Mesenchymal stem cell (in vitro differentiated cells and primary cell): Measurements from ENCODE around the gene LRR1.
"Not testable (repeated sequence)": the region's sequence is repeated elsewhere in the genome, so short reads cannot be mapped to it uniquely, and the experiment has no call there.

Experiments
- DNase-seq: peaks from one replicate; pipeline ENCODE4 v3.0.0-alpha.2; 2013
- H2AFZ ChIP-seq: one replicate; pipeline ENCODE4 v1.6.1; 2013; ENCODE audit warnings: low read depth, mild to moderate bottlenecking, control low read depth, inconsistent platforms, low read length, moderate library complexity
- H2AK5ac ChIP-seq: 2 replicates; pipeline ENCODE4 v1.6.1; 2013; ENCODE audit warnings: low read length, moderate library complexity, mild to moderate bottlenecking, inconsistent platforms; ENCODE audit not compliant: severe bottlenecking
- H2BK120ac ChIP-seq: one replicate; pipeline ENCODE4 v1.6.1; 2013; ENCODE audit warnings: low read depth, mild to moderate bottlenecking, inconsistent platforms, low read length, moderate library complexity
- H2BK12ac ChIP-seq, 2 experiments: one replicate each; pipeline ENCODE4 v1.6.1; 2013; ENCODE audit warnings: inconsistent platforms in 2 of 2, low read length in 2 of 2, mild to moderate bottlenecking in 2 of 2, moderate library complexity in 2 of 2, control low read depth in 1 of 2
- H2BK15ac ChIP-seq: one replicate; pipeline ENCODE4 v1.6.1; 2013; ENCODE audit warnings: mild to moderate bottlenecking, low read depth, inconsistent platforms; ENCODE audit not compliant: poor library complexity, severe bottlenecking
- H2BK5ac ChIP-seq: 2 replicates; pipeline ENCODE4 v1.6.1; 2013; ENCODE audit warnings: low read depth, mild to moderate bottlenecking, low read length, control low read depth, inconsistent platforms; ENCODE audit not compliant: poor library complexity, severe bottlenecking
- H3K14ac ChIP-seq, 2 experiments: one replicate each; pipeline ENCODE4 v1.6.1; 2013; ENCODE audit warnings: inconsistent platforms in 2 of 2, low read length in 2 of 2, control low read depth in 1 of 2, mild to moderate bottlenecking in 1 of 2, moderate library complexity in 1 of 2
- H3K18ac ChIP-seq, 2 experiments: one replicate each; pipeline ENCODE4 v1.6.1; 2013; ENCODE audit warnings: inconsistent platforms in 2 of 2, low read length in 2 of 2, control low read depth in 1 of 2, low read depth in 1 of 2, mild to moderate bottlenecking in 1 of 2
- H3K23ac ChIP-seq, 2 experiments: one replicate each; pipeline ENCODE4 v1.6.1; 2013; ENCODE audit warnings: inconsistent platforms in 2 of 2, low read length in 2 of 2, mild to moderate bottlenecking in 2 of 2, moderate library complexity in 2 of 2, control low read depth in 1 of 2
- H3K27ac ChIP-seq: 2 replicates; pipeline ENCODE4 v1.5.1; 2013; ENCODE audit warnings: mild to moderate bottlenecking, moderate library complexity, low read length, control low read depth, inconsistent platforms; ENCODE audit not compliant: poor library complexity, severe bottlenecking
- H3K27me3 ChIP-seq, 2 experiments: 2 replicates each; pipeline versions ENCODE4 v1.6.1 to v1.7.0; 2013; ENCODE audit warnings: low read length in 2 of 2, mild to moderate bottlenecking in 2 of 2, moderate library complexity in 2 of 2, control low read depth in 1 of 2, inconsistent platforms in 1 of 2; ENCODE audit not compliant: control insufficient read depth in 1 of 2, insufficient read depth in 1 of 2
- H3K36me3 ChIP-seq, 2 experiments: 2 replicates each; pipeline versions ENCODE4 v1.6.1 to v1.7.0; 2013; ENCODE audit warnings: low read length in 2 of 2, control low read depth in 1 of 2, inconsistent platforms in 1 of 2, low read depth in 1 of 2, mild to moderate bottlenecking in 1 of 2; ENCODE audit not compliant: insufficient read depth in 2 of 2, control insufficient read depth in 1 of 2
- H3K4ac ChIP-seq, 2 experiments: one replicate each; pipeline ENCODE4 v1.6.1; 2013; ENCODE audit warnings: inconsistent platforms in 2 of 2, low read length in 2 of 2, mild to moderate bottlenecking in 2 of 2, moderate library complexity in 2 of 2, control low read depth in 1 of 2, low read depth in 1 of 2
- H3K4me1 ChIP-seq: 2 replicates; pipeline ENCODE4 v1.6.1; 2013; ENCODE audit warnings: low read depth, low read length, control low read depth; ENCODE audit not compliant: control insufficient read depth, insufficient read depth
- H3K4me2 ChIP-seq: 2 replicates; pipeline ENCODE4 v1.6.1; 2013; ENCODE audit warnings: low read length, mild to moderate bottlenecking, inconsistent platforms; ENCODE audit not compliant: poor library complexity, severe bottlenecking
- H3K4me3 ChIP-seq, 2 experiments: 2 replicates each; pipeline versions ENCODE4 v1.5.1 to v1.7.0; 2013; ENCODE audit warnings: low read length in 2 of 2, mild to moderate bottlenecking in 2 of 2, control low read depth in 1 of 2, low read depth in 1 of 2; ENCODE audit not compliant: insufficient read depth in 1 of 2
- H3K79me1 ChIP-seq: replicated peaks from 2 replicates; pipeline ENCODE4 v1.6.1; 2013; ENCODE audit warnings: mild to moderate bottlenecking, control low read depth, low read length, inconsistent platforms; ENCODE audit not compliant: poor library complexity, severe bottlenecking
- H3K9ac ChIP-seq: 2 replicates; pipeline ENCODE4 v1.7.0; 2013; ENCODE audit warnings: mild to moderate bottlenecking, low read length, moderate library complexity
- H3K9me3 ChIP-seq: 2 replicates; pipeline ENCODE4 v1.7.0; 2013; ENCODE audit warnings: mild to moderate bottlenecking, low read length; ENCODE audit not compliant: control insufficient read depth
- H4K8ac ChIP-seq: one replicate; pipeline ENCODE4 v1.6.1; 2013; ENCODE audit warnings: inconsistent platforms, mild to moderate bottlenecking, low read length, moderate library complexity
- H4K91ac ChIP-seq: one replicate; pipeline ENCODE4 v1.6.1; 2013; ENCODE audit warnings: mild to moderate bottlenecking, low read length, inconsistent platforms
- WGBS: methylation state at CpG from one replicate; pipeline ENCODE4 v1.1.7; 2013; ENCODE audit warnings: mixed read lengths; 5-methylcytosine and 5-hydroxymethylcytosine counted together

Gene LRR1

DNA sequence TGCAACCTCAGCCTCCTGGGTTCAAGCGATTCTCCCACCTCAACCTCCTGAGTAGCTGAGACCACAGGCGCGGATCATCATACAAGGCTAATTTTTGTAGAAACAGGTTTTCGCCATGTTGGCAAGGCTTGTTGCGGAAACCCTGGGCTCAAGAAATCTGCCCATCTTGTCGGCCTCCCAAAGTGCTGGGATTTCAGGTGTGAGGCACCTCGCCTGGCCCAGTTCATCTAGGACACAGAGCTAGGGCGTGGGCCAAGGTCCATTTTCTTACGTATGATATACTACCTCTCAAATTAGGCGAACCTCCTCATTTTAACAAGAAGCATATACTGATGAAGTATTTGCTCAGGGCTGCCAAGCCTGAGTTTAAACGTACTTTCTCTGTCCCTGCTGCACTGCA lies 14.7 kb upstream of the LRR1 start:
- no peak for DNase-seq
- no peak overlapping the region for H2BK5ac ChIP-seq
- no peak overlapping the region for H2AK5ac ChIP-seq
- no peak overlapping the region for H2BK120ac ChIP-seq
- H4K91ac ChIP-seq = no peak overlapping the region
- H3K9ac ChIP-seq = peak overlapping the region; percentile 96
- 87% methylated on average over 11 of the region's 11 CpGs for WGBS
- peak overlapping the region; percentile 60 for H3K4me2 ChIP-seq
- H2BK15ac ChIP-seq = no peak overlapping the region
- no peak overlapping the region for H3K18ac ChIP-seq
- H3K4me3 ChIP-seq = peak overlapping the region in 1 of 2 experiments; percentile 89
- H4K8ac ChIP-seq = peak overlapping the region; percentile 24
- no peaks in the 10 kb centered on the region for H3K9me3 ChIP-seq
- H3K4me1 ChIP-seq = peaks cover 8% of the 10 kb centered on the region
- H3K14ac ChIP-seq = no peak overlapping the region
- H3K4ac ChIP-seq = no peak overlapping the region
- peaks cover 2% of the 10 kb centered on the region for H3K79me1 ChIP-seq
- H3K27me3 ChIP-seq = no peaks in the 10 kb centered on the region
- peaks cover 13 to 35% of the 10 kb centered on the region in 2 experiments for H3K36me3 ChIP-seq
- no peak overlapping the region for H2AFZ ChIP-seq
- H3K27ac ChIP-seq = no peak overlapping the region
- no peak overlapping the region for H3K23ac ChIP-seq
- H2BK12ac ChIP-seq = no peak overlapping the region

- H2AK5ac ChIP-seq, H2BK5ac ChIP-seq, H2BK120ac ChIP-seq, H3K4ac ChIP-seq, H3K79me1 ChIP-seq, H4K91ac ChIP-seq, H3K4me1 ChIP-seq, H3K14ac ChIP-seq, H2BK15ac ChIP-seq, H3K27ac ChIP-seq, H3K9me3 ChIP-seq, H3K23ac ChIP-seq, H3K27me3 ChIP-seq, H2AFZ ChIP-seq, H4K8ac ChIP-seq, H2BK12ac ChIP-seq: not testable (repeated sequence)
- 2% methylated on average over 28 of the region's 32 CpGs for WGBS
- DNase-seq = peak; percentile 18
- Histone ChIP-seq H3K4me3 (peak overlapping the region; percentile 72 to 89), H3K36me3 (peaks cover 13 to 35% of the 10 kb centered on the region in 2 experiments), H3K9ac (peak overlapping the region; percentile 96), H3K18ac (peak overlapping the region in 1 of 2 experiments; percentile 50), H3K4me2 (peak overlapping the region; percentile 62)
These were observed 13.6 kb upstream of the LRR1 start for GRCh38 chr14:49584981-49585640.

DNA sequence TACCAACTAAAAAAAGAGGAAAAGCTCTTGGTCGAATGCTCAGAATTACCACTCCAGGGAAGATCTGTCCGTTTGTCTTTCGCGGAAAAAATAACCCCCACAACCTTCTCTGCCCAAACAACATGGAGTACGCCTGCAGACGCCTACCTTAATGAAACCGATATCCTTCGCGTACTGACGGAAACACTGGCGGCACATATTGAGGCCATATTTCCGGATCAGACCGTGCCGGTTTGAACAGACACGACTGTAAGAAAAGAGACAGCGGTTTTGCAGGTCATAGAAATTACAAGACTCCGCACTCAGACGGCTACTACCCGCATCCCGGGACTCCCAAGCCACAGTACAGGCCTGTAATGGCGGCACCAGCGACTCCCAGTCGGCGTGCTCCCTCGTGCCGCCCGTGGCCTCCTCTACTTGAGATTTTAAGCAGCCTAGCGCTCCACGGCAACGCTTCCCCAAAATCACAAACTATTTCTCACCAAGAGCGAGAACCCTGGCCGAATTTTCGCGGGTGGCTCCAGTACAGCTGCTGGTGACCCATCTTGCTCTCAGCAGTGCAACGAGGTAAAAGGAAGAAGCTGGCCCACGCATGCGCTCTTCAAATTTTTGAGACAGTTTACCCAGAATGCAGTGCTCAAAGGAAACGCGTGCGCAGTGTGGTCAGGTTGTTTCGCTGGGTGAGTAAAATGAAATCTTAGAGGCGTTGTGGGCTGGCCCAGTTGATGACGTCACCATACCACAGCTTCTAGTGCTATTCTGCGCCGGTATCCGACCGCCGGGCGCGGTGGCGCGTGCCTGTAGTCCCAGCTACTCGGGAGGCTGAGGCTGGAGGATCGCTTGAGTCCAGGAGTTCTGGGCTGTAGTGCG lies 12.7 kb upstream of the LRR1 start, which contains the start of gene RPS29:
TSS of gene RPS29 (minus strand) at position 578 of the 870 bp plus-strand sequence. CDS start at position 544, 34 bp downstream.
- Histone ChIP-seq H2BK120ac (no peak within 1 kb of the TSS), H3K14ac (peak within 1 kb of the TSS in 1 of 2 experiments; percentile 76), H3K23ac (no peak within 1 kb of the TSS), H3K4me2 (peak within 1 kb of the TSS; percentile 62), H2AFZ (no peak within 1 kb of the TSS), H3K79me1 (no peaks in the 10 kb centered on the region), H3K9ac (peak within 1 kb of the TSS; percentile 96), H3K4ac (peak within 1 kb of the TSS; percentile 64 to 79), H4K91ac (peak within 1 kb of the TSS; percentile 80), H3K9me3 (no peaks in the 10 kb centered on the region), H3K4me1 (peaks cover 8% of the 10 kb centered on the region), H3K27me3 (no peaks in the 10 kb centered on the region), H2BK12ac (no peak within 1 kb of the TSS), H2AK5ac (no peak within 1 kb of the TSS), H2BK15ac (peak within 1 kb of the TSS; percentile 82), H3K18ac (peak within 1 kb of the TSS; percentile 58 to 90), H3K4me3 (peak within 1 kb of the TSS; percentile 72 to 89), H4K8ac (peak within 1 kb of the TSS; percentile 45), H2BK5ac (no peak within 1 kb of the TSS), H3K27ac (peak within 1 kb of the TSS; percentile 75), H3K36me3 (peaks cover 13 to 35% of the 10 kb centered on the region in 2 experiments)
- peak; percentile 99 for DNase-seq
- under 1% methylated on average over 43 of the region's 55 CpGs for WGBS
